ENCODE measurements around the gene DUSP9. TPM values are rescaled to one million over a fixed set of nuclear protein-coding genes. Genes with fewer than 3 reads are reported as not detected.
A peak's percentile ranks its signal among the peaks of the same experiment; 100 is the strongest.
"Not testable (repeated sequence)": the region's sequence is repeated elsewhere in the genome, so short reads cannot be mapped to it uniquely, and the experiment has no call there.

DUSP9 gene
- total RNA-seq, 4 donors from 2014 or later = not detected

DNA sequence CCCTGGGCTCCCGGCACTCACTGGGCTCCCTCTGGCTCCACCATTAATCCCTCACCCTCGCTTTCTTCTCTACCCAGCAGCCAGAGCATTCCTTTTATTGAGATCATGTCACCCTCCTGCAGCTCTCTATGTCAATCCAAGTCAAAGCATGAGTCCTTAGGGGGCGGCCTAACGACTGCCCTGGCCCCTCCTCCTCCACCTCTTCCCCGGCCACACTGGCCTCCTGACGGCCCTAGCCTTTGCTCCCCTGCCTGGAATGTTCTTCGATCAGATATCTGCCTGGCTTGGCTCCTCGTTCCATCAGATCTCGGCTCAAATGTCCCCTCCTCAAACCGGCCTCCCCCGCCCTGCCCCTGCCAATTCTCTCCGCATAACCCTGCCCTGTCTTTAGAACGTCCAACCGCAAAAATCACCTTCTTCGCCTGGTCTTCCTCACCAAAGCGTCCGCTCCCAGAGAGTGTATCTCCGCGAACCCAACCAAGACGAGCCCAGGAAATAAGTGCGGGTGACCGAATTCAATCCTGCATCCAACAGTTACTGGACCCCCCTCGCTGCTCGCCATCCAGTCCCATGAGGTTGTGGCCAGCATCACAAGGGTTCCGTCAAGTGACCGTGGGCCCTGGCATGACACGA lies 27.3 kb downstream of the DUSP9 start:
- TF ChIP-seq, protein P1, sequence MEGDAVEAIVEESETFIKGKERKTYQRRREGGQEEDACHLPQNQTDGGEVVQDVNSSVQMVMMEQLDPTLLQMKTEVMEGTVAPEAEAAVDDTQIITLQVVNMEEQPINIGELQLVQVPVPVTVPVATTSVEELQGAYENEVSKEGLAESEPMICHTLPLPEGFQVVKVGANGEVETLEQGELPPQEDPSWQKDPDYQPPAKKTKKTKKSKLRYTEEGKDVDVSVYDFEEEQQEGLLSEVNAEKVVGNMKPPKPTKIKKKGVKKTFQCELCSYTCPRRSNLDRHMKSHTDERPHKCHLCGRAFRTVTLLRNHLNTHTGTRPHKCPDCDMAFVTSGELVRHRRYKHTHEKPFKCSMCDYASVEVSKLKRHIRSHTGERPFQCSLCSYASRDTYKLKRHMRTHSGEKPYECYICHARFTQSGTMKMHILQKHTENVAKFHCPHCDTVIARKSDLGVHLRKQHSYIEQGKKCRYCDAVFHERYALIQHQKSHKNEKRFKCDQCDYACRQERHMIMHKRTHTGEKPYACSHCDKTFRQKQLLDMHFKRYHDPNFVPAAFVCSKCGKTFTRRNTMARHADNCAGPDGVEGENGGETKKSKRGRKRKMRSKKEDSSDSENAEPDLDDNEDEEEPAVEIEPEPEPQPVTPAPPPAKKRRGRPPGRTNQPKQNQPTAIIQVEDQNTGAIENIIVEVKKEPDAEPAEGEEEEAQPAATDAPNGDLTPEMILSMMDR (IDR thresholded peaks at IDR 0.05 in 4 of 5, conservative IDR thresholded peaks at IDR 0.05 in 1 of 5) = no peak
- TF ChIP-seq POLR2A (IDR thresholded peaks at IDR 0.05) = no peak
- DNase-seq = no peak
- no peaks in the 10 kb centered on the region for H3K9me3 ChIP-seq
- no peaks in the 10 kb centered on the region for H3K36me3 ChIP-seq
- intact Hi-C loops (cut with DNase I; ENCODE audit: low total_unique reads) = no loop called here
- no peak for ATAC-seq
- H3K27me3 ChIP-seq = peaks cover 0 to 12% (median 11%) of the 10 kb centered on the region in 3 donors
- H3K4me3 ChIP-seq = no peak overlapping the region
- in situ Hi-C loops (cut with MboI; ENCODE audit: low sequenced_read_pairs in 4 of 4) = loop anchor here in 1 of 4 donors (25.0 kb wide), 1 partner anchor 712 kb away; no protein-coding TSS in a partner anchor
- no peak overlapping the region for H3K27ac ChIP-seq
- no peaks in the 10 kb centered on the region for H3K4me1 ChIP-seq

DNA sequence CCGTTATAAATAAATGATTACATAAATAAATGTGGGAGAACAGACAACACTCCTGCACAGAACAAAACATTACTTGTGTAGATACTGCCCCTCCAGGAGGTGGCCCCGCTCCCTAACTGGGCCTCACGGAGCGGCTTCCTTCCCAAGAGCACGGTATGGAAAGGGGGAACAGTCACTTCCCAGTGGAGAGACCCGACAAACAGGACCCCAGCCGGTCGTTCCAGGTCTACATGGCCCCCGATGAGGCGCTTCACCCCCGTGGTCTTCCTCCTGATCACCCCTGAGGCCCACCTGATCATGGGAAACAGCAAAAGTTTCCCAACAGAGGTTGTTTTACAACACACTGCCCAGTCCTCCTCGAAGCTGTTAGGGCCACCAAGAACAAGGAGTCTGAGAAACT lies 34.2 kb downstream of the DUSP9 start:
- Histone ChIP-seq H3K36me3 (no peaks in the 10 kb centered on the region), H3K27ac (no peak overlapping the region), H3K4me1 (no peaks in the 10 kb centered on the region), H3K9me3 (no peaks in the 10 kb centered on the region), H3K4me3 (no peak overlapping the region), H3K27me3 (no peaks in the 10 kb centered on the region)
- intact Hi-C loops (cut with DNase I; ENCODE audit: low total_unique reads) (loop anchor here (10.0 kb wide), 1 partner anchor 114 kb away; the partner anchor contains the start of genes IDH3G and SSR4), in situ Hi-C loops (cut with MboI; ENCODE audit: low sequenced_read_pairs in 4 of 4) (no loop called here)
- DNase-seq = no peak
- ATAC-seq = peak in 1 of 2 donors; percentile 12
- no peak for TF ChIP-seq POLR2A (IDR thresholded peaks at IDR 0.05)
- TF ChIP-seq, protein P1 (IDR thresholded peaks at IDR 0.05 in 4 of 5, conservative IDR thresholded peaks at IDR 0.05 in 1 of 5) = no peak

DNA sequence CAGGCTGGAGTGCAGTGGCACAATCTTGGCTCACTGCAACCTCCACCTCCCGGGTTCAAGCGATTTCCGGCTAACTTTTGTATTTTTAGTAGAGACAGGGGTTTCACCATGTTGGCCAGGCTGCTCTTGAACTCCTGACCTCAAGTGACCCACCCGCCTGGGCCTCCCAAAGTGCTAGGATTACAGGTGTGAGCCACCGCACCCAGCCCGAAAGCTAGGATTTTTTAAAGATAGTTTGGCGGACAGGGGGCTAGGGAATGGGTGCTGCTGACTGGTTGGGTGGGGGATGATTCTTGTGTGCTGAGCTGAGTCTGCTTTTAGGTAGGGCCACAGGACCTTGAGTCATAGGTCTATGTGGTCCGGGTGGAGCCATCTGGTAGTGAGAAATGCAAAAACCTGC lies 36.5 kb downstream of the DUSP9 start:
- DNase-seq; H3K4me3 ChIP-seq; in situ Hi-C loops (cut with MboI; ENCODE audit: low sequenced_read_pairs in 4 of 4); H3K4me1 ChIP-seq; ATAC-seq; H3K27me3 ChIP-seq; H3K27ac ChIP-seq; H3K9me3 ChIP-seq; H3K36me3 ChIP-seq: not testable (repeated sequence)
- intact Hi-C loops (cut with DNase I; ENCODE audit: low total_unique reads) = loop anchor here (10.0 kb wide), 1 partner anchor 111 kb away; the partner anchor contains the start of genes IDH3G and SSR4

- TF ChIP-seq, protein P1 (IDR thresholded peaks at IDR 0.05 in 4 of 5, conservative IDR thresholded peaks at IDR 0.05 in 1 of 5) = no peak
- TF ChIP-seq POLR2A (IDR thresholded peaks at IDR 0.05) = no peak
- intact Hi-C loops (cut with DNase I; ENCODE audit: low total_unique reads) (loop anchor here (5.0 to 10.0 kb wide), 2 partner anchors 38 to 110 kb away; partner anchors contain the start of genes ABCD1, BCAP31, IDH3G and SSR4), in situ Hi-C loops (cut with MboI; ENCODE audit: low sequenced_read_pairs in 4 of 4) (no loop called here)
- no peak for DNase-seq
- H3K4me3 ChIP-seq = no peak overlapping the region
- H3K36me3 ChIP-seq = no peaks in the 10 kb centered on the region
- H3K27me3 ChIP-seq = no peaks in the 10 kb centered on the region
- H3K27ac ChIP-seq = no peak overlapping the region
- no peak for ATAC-seq
- no peaks in the 10 kb centered on the region for H3K9me3 ChIP-seq
- H3K4me1 ChIP-seq = peaks cover 0 to 8% of the 10 kb centered on the region in 2 donors
Observed at GRCh38 chrX:153684467-153685155, 37.6 kb downstream of the DUSP9 start.

GRCh38 chrX:153685156-153685536 lies 38.1 kb downstream of the DUSP9 start:
- ATAC-seq (no peak), DNase-seq (no peak)
- in situ Hi-C loops (cut with MboI; ENCODE audit: low sequenced_read_pairs in 4 of 4) = no loop called here
- Histone ChIP-seq H3K9me3 (no peaks in the 10 kb centered on the region), H3K4me1 (peaks cover 0 to 13% of the 10 kb centered on the region in 2 donors), H3K4me3 (no peak overlapping the region), H3K27ac (no peak overlapping the region), H3K36me3 (no peaks in the 10 kb centered on the region), H3K27me3 (no peaks in the 10 kb centered on the region)
- intact Hi-C loops (cut with DNase I; ENCODE audit: low total_unique reads) = loop anchor here (5.0 to 10.0 kb wide), 2 partner anchors 37 to 110 kb away; partner anchors contain the start of genes ABCD1, BCAP31, IDH3G and SSR4
- no peak for TF ChIP-seq POLR2A (IDR thresholded peaks at IDR 0.05)
- TF ChIP-seq, protein P1 (IDR thresholded peaks at IDR 0.05 in 4 of 5, conservative IDR thresholded peaks at IDR 0.05 in 1 of 5) = no peak
